Activated CD4-positive, alpha-beta T cell treated with anti-CD3 and anti-CD28 coated beads, Interleukin-2, amount 50 U/mL, for 24 hours (primary cell): ENCODE data around the gene GPD1L.
"Not testable (repeated sequence)": the region's sequence is repeated elsewhere in the genome, so short reads cannot be mapped to it uniquely, and the experiment has no call there.

Experiments
- DNase-seq, 2 donors: peaks; one replicate each; pipeline ENCODE4 v3.0.0-alpha.2; 2020; ENCODE audit warnings: low read depth in 1 of 2, low spot score in 1 of 2

The GPD1L gene

DNA sequence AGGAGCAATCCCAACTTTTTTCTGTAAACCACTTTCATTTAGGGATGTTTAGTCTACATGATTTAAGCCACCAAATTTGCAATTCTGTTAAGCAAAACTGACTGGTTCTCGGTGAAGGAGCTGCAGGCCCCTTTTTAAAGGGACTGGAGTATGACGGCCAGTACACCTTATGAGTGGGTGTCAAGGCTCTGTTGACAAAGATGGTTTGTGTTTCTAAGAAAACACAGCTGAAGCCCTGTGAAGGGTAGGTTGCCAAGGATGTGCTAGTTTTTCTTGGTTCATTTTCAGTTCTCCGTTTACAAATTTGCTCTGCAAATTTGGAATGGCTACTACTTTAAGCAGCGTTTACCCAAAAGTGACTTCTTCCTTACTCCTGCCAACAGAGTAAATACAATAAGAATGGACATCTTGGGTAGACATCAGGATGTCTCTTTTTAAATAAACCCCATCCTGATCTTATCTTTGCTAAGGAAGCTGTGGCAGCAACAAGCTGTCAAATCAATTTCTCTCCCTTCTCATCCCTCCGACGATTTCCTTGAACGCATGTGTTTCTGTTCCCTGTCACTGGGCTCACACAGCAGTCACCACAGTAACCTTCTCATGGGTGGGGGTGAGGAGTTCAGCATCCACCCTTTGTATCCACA lies 73.8 kb downstream of the GPD1L start:
- DNase-seq, result no peak

DNA sequence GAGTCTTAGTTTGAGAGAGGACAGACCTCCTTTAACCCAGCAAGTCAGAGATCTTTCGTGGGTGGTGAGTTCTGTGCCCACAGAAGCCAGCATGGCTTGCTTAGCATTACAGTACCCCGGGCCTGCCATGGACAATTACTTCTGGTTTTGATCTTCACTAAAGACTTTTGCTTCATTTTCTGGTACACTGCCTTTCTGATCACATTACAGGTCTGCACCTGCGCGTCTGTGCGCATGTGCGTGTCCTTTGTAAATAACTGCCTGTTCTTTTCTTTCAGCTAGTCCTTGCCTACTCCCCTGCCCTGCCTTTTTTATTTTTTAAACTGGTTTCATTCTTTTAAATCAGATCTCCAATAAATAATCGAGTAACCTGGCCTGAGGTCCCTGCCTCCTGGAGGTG lies 74.9 kb downstream of the GPD1L start:
- no peak for DNase-seq

DNA sequence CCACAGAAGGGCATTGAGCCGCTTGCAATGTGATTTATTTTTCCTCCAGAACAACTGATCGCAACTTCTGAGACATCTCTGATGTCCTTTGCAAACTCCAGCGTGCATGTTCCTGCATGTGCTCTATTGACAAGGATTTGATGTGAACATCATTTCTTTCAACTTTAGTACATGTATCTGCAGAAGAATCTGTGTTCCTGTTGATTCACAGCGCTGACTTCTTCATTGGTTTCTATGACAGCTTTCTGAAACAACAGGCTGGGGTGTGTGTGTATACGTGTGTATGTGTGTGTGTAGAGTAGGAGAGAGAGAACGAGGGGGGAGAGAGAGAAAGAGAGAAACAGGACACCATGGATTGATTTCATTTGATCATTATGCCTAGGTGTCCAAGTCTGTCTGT lies 75.4 kb downstream of the GPD1L start:
- DNase-seq, result no peak

DNA sequence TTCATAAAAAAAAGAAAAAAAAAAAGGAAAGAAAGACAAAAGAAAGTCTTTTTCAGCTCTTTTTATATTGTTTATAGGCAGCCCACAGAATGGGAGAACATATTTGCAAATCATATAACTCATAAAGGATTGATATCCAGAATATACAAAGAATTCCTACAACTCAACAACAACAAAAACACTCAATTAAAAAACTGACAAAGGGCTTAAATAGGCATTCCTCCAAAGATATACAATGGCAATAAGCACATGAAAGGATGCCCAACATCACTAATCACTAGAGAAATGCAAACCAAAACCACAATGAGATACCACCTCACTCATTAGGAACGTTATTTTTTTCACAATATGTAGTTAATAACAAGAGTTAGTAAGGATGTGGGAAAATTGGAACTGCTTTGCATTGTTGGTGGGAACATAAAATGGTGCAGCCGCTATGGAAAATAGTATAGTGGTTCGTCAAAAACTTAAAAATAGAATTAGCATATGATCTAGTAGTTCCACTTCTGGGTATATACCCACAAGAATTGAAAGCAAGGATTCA lies 77.8 kb downstream of the GPD1L start:
- DNase-seq, result no peak

DNA sequence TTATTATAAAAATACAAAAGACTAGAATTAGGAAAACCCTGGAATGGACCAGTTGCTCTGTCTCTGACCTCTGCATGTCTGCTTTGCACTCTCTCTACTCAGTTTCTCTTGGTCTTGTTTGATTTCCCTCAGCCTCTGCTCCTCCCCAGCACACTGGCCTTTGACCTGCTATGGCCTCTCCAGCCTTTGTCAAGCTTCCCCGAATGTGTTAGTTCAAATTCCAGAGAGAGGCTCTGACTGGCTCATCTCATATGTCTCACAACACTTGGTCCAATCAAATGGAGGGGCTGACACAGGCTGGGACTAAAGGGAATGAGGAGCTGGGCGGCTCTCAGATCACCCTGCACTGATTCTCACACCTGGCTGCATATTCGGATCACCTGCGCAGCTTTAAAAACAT lies 79.7 kb downstream of the GPD1L start:
- DNase-seq, result no peak

DNA sequence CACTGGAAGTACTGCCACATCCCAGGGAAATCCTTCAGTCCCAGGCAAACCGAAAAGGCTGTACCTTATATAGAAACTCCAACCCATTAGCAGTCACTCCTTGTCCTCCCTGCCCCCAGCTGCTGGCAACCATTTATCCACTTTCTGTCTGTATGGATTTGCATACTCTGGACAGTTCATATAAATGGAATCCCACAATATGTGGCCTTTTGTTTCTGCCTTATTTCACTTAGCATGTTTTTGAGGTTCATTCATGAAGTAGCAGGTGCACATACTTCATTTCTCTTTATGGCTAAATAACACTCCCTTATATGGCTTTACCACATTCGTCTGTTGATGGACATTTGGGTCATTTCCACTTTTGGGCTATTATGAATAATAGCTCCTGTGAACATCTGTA lies 80.5 kb downstream of the GPD1L start:
- no peak for DNase-seq

DNA sequence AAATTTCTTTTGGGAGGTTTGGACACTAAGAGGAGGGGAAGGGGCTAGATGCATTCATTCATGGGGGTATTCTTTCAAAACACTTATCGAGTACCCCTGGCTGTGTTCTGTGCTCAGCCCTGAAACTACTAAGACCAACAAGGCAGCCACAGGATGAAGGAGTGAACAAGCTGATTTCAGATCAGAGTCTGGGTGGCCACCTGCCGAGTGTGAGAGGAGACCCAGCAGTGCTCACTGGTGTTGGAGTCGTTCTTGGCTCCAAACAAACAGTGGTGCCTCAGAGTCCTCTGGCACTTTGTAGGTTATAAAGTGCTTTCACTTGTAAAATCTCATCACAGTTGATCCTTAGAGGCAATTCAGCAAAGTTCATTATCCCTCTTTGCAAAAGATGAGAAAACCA lies 83.3 kb downstream of the GPD1L start:
- DNase-seq, result no peak

DNA sequence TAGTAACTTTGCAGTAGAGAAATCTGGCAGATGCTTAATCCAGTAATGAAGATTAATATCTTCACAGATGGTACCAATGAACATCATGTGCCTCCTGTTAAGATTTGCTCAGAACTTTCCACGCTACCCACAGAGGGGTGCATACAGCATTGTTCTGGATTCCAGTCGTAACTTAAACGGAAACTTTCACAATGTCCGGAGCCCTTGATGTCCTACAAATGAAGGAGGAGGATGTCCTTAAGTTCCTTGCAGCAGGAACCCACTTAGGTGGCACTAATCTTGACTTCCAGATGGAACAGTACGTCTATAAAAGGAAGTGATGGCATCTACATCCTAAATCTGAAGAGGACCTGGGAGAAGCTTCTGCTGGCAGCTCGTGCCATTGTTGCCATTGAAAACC lies 84.1 kb downstream of the GPD1L start:
- not testable (repeated sequence) for DNase-seq

DNA sequence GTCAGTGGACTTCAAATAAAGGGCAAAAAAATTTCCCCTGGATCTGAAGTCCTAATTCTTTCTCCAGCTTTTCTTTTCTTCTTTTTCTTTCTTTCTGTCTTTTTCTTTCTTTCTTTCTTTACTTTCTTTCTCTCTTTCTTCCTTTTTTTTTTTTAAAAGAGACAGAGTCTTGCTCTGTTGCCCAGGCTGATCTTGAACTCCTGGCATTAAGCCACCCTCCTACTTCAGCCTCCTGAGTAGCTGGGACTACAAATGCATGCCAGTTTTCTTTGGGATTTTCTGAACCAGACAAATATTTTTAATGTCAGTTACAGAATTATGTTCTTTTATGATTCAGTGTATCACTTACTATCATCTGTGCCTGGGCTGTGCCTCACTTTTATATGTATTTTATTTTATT lies 86.7 kb downstream of the GPD1L start:
- no peak for DNase-seq

DNA sequence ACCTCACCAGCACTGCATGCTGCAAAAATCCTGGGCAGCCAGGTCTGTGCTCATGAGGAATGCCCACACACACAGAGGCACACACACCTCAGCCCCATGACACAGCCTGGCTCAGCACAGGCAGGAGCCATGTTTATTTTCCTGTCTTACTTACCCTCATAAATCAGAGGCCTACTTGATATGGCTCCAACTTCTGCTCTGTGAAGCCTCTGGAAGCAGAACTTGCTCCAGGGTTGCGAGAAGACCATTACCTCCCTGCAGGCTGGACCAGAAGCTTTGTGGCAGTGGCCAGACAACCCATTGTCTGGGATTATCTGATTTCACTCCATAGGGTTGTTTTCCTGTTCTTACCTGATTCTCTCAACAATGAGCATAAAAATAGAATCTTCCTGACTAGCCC lies 88.2 kb downstream of the GPD1L start:
- no peak for DNase-seq

DNA sequence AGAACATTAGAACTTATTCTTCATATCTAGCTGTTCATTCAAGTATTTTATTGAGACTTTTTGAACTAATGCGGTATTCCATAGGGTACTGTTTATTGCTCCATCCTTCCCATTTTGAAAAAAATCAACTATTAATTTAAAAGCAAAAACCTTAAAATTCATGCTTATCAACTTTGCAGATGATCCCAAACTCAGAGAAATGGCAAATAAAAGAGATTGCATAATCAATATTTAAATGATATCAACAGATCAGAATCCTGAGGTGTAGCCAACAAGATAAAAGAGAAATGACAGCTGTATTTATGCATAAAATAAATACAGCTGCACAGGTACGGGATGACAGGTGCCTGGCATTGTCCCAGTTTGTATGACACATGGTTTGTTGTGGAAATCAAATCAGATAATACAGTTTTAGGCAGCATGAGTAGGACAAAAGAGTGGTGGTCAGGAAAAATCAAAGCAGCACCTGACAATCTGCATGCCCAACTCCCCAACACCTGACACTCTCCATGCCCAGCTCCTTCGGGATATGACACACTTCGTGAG lies 89.6 kb downstream of the GPD1L start:
- no peak for DNase-seq

DNA sequence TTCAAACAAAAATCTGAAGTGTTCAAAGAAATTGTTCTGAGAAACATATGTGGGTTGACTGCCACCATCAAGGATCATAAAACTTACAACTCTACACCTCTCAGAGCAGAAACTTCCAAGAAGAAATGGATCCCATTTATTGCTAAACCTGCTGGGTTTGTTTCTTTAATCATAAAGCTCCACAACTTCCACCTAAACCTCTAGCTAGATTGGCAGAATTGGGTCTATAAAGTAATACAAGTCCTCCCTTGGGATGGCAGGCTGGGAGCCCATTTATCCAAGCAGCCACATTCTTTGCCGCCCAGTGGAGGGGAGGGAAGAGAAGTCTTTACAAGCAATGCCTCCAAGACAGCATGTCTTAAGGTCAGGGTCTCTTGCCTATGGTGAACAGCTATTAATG lies 91.6 kb downstream of the GPD1L start:
- DNase-seq, result no peak

DNA sequence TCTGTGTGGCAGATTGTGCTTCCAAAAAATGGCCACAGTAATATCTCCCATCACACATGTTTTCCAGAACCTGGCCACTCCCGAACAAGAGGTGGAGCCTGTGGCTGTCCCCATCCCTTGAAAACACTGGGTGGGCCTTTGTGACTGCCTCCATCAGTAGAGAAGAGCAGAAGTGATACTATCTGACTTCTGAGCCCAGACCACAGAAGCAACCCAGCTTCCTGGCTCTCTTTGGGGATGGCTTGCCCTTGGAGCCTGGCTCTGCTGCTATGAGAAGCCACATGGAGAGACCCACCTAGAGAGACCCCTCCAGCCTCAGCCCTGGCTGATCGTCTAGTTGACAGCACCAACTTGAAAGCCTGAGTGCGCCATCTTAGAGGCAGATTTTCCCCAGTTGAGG lies 92.3 kb downstream of the GPD1L start:
- DNase-seq, result no peak

DNA sequence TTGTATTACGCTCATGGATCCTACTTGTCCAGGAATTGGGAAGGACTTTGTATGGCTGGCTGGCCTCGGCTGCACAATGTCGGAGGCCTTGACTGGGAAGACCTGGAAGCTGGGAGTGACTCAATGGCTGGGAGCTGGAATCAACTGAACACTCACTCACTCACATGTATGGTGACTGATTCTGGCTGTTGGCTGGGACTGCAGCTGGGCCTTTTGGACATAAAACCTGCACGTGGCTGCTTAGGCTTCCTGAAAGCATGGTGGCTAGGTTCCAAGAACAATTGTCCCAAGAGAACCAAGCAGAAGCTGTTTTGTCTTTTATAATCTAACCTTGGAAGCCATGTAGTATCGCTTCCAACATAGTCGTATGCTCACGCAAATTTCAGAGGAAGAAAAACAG lies 94.1 kb downstream of the GPD1L start:
- no peak for DNase-seq

DNA sequence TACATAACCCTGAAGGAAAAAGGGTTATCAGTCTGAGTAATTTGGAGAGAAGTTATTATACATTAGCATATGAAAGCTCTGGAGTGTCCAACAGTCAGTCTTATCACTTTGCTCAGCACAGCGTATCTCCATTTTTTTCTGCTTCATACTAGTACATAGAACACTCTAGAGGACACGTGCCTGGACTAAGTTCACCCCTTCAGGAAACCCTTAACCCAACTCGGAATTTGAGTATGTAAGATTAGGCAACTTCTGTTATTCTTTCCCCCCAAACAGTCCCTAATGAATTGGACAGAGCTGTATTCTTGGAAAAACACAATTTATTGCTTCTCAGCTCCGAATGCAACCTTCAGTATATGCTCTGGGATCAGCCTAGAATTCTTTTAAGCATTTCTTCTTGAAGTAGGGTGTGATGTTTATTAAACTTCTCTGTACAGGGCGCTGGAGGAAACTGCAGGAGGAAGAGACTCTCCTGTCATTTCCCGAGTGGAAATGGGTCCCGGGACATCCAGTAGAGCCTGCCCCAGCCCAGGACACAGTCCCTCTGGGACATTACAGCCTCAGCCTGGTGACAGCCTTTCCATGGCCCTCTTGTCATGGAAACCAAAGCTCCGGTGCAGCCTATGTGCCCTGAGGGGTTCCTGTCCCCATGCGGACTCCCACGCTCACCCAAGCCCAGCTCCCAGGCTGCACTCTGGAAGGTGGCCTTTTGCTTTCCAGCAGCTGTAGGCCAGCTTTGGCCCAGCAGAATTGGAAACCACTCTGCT lies 94.8 kb downstream of the GPD1L start:
- no peak for DNase-seq

DNA sequence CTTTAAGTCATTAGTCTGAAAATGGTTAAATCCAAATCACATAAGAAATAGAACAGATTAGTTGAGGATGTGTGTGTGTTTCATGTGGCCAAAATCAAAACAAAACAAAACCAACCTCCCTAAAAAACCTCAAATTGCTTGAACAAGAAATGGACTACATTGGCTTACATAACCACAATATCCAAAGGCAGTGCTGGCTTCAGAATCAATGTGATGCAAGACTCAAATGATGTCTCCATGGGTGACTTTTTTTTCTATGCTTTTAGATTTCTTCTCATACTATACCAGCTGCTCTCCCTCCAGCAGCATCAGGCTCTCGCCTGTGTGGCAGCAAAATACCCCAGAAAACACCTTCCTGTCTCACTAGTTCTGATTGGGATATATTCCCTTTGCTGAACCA lies 96.1 kb downstream of the GPD1L start:
- no peak for DNase-seq

DNA sequence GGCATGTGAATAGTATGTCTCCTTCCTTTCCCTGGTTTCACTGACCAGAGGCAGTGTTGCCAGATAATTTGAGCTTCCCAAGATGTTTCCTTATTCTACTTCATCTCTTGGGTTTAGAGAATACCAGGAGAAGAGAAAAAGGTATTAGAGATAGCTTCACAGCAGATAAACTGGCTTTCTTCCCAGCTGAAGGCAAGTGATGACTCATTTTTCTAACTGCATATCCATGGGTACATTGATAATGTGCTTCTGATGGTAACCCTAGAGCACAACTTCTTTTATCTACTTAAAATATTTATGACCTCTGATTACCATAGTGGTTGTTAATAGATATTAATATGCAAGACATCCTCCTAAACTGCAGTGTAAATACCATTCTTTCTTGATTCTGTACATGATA lies 97.4 kb downstream of the GPD1L start:
- DNase-seq, result no peak

DNA sequence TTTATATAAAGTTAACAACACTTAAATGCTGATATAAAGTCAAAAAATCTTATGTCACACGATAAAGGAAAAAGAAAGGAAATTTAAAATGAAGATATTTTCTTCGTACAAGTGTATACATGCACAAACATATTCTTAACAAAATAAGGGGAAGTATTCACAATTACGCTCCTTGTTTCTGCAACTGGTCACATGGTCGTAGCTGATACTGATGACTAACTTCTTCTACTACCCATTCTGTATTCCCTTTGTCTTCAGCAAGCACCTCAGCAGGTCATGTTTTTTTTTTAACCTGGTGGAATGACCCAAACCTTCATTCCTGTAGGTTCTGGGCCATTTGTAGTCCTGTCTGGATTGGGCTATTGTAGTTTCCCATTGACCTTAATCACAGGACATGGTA lies 102.0 kb downstream of the GPD1L start:
- DNase-seq, result no peak

DNA sequence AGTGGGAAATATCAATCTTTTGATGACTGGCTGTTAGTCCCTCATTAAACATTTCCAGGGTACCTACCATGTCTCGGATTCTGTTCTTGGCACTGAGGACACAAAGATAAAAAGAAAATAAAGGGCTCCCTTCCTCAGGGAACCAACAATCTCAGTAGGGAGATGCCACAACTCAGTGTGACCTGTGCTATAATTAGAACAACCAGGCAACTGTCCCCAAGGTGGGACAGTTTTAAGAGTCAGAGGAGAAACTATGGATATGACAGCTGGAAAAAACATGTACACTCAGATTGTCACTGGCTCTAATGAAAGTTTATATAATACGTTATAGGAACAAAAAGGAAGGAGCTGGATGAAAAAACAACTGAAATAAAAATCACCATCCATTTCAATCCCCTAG lies 108.8 kb downstream of the GPD1L start:
- no peak for DNase-seq

DNA sequence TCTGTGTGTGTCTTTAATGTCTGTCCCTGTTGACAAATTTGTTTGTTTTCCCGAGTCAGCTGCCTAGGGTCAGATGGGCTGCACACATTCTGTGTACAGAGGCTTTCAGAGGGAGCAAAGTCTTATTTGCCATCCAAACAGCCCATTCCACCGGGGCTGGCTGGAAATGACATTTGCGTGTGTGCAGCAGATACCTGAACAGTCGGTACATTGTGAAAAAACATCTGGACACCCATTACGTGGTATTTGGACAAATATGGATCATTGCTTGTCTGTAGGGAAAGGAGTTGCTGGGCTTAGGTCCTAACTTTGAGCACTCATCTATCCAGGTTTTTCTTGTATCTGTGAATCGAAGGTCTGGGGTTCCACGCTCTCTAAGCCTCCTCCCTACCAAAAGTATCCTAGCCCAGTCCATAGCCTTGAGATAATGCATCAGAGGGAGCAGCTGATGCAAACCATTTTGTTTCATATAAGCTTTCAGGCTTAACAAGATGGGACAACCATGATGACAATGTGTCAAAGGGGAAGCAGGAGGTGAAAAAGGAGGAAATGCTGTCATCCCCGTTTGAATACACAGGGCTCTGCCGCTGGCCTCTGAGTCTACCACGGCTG lies 109.9 kb downstream of the GPD1L start:
- no peak for DNase-seq

DNA sequence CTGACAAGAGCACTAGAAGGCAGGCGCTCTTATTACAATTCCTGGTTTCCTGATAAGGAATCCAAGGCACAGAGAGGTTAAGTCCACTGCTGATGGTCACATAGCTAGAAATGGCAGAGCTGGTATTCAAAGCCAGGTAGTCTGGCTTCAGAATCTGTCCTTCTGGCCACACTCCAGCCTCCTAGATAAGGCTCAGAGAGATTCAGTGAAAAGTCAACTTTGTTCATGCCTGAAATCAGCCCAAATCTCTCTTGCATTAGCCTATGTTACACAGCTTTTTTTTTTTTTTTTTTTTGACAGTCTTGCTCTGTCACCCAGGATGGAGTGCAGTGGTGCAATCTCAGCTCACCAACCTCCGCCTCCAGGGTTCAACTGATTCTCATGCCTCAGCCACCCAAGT lies 110.9 kb downstream of the GPD1L start:
- DNase-seq, result no peak
